ENCODE results near the gene NOP9. TPM values are rescaled to one million over a fixed set of nuclear protein-coding genes. Genes with fewer than 3 reads are reported as not detected.

The NOP9 gene
- total and polyA plus RNA-seq, 9 of the 15 experiments (the other 6 are each of a cell fraction or from before 2014, with no cell fraction given): 1.0 to 27.9 (median 15.1) TPM

DNA sequence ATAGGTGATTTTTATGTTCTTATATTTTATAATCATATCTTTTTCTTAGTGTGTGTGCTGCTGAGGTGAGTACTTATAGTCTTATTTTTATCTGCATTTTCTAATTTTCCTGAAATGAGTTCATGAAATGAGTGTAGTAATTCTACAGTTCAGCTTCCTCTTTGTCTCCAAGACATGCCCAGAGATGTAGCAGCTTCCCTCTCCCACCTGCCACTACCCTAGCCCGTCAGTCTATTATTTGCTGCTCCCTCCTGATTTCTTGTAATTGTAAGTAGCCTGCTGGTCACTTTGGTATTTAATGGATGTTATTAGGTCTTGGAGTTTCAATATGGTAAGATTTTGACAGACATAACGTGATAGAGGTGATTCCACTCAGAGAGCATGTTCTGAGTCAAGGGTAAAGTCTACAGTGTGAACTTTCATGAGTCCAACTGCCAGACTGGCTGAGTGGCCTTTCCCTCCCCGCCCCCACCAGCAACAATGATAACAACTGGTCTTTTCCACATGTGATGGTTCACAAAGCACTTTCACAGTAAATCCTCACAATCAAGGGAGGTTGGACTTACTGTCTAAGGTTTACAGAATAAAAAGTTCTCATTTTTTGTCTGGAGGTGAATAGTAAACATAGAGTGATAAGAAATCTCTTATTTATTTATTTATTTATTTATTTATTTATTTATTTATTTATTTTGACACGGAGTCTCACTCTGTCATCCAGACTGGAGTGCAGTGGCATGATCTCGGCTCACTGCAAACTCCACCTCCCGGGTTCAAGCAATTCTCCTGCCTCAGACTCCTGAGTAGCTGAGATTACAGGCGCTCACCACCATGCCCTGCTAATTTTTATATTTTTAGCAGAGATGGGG, 44.4 kb downstream of the NOP9 start (continued):
- TF ChIP-seq NFATC3 (IDR thresholded peaks at IDR 0.05): no peak
- TF ChIP-seq JUN (IDR thresholded peaks at IDR 0.05; ENCODE audit: borderline replicate concordance, low read depth, low read length): no peak
- no peak for TF ChIP-seq JUN (CRISPR knock-in tag; IDR thresholded peaks at IDR 0.05; ENCODE audit: borderline replicate concordance)
- no peak for TF ChIP-seq THRB (CRISPR knock-in tag; conservative IDR thresholded peaks at IDR 0.05)
- no peak for TF ChIP-seq SNRNP70 (optimal IDR thresholded peaks at IDR 0.05; ENCODE audit: low read depth, low read length)
- peak; percentile 39; the same call in 1 of the 2 replicates for TF ChIP-seq LEF1 (IDR thresholded peaks at IDR 0.05)
- TF ChIP-seq DPF2 (IDR thresholded peaks at IDR 0.05): 0 out of 2 replicates have a peak, but pooled peaks have one; percentile 36
- no peak for TF ChIP-seq NELFE (IDR thresholded peaks at IDR 0.05; ENCODE audit: insufficient read depth, insufficient read length)

DNA sequence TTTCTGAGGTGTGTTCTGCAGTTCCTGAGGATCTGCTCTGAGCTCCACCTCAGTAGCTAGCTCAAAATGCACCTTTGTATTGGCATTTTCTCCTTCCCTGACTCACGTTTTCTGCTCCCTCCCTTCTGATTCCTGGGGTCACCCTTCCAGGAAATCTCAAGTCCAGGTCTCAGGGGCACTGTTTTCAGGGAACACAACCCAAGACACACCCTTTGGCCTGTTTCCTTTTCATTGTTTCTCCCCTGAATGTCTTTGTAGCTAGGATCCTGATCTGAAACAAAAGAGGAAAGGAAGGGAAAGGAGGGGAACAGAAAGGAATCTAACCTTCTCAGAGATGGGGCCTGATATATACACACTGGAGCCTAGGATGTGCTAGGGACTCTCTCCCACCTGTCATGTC, 47.5 kb downstream of the NOP9 start:
- ChIA-PET CTCF (ENCODE audit: low intra/inter-chr PET ratio) (no interaction called here), POLR2A (interaction anchor here (0.6 to 0.8 kb wide), 3 partner anchors 11 to 28 kb away, joined by 3 to 4 read pairs (median 3); no protein-coding TSS in a partner anchor)
- Histone ChIP-seq H3K4me2 (ENCODE audit: insufficient read depth, low read length) (no peak overlapping the region), H3K4me3 (no peak overlapping the region), H3K27me3 (ENCODE audit: control insufficient read depth in 2 of 2, insufficient read depth in 2 of 2, low read length in 2 of 2) (no peaks in the 10 kb centered on the region), H3K4me1 (replicated peaks in 1 of 2; ENCODE audit: control insufficient read depth in 2 of 2, insufficient read depth in 2 of 2, low read length in 2 of 2) (peaks cover 0 to 10% of the 10 kb centered on the region in 2 experiments; a peak in 3 of 5 replicates), H3K9ac (ENCODE audit: insufficient read depth in 1 of 2, low read depth in 2 of 2, low read length in 2 of 2) (no peak overlapping the region), H3K27ac (ENCODE audit: extremely low read depth, low read depth, low read length) (no peak overlapping the region), H3K36me3 (ENCODE audit: control insufficient read depth, insufficient read depth, low read length) (no peaks in the 10 kb centered on the region), H3K9me1 (ENCODE audit: control insufficient read depth, insufficient read depth, low read length) (no peaks in the 10 kb centered on the region), H4K20me1 (replicated peaks; ENCODE audit: control insufficient read depth, insufficient read depth, low read length) (no peaks in the 10 kb centered on the region), H2AFZ (ENCODE audit: low read depth, low read length) (peak overlapping the region; percentile 40; the same call in 1 of the 2 replicates), H3K79me2 (ENCODE audit: control insufficient read depth, insufficient read depth, low read length) (no peaks in the 10 kb centered on the region), H3K9me3 (replicated peaks; ENCODE audit: control insufficient read depth, insufficient read depth, low read depth, low read length) (no peaks in the 10 kb centered on the region)
- DNase-seq (ENCODE audit: extremely low read depth in 1 of 4, low spot score in 3 of 4) (no peak), FAIRE-seq (no peak), ATAC-seq (no peak; the same call in 2 of the 3 replicates)
- intact Hi-C loops (cut with micrococcal nuclease) (no loop called here), in situ Hi-C loops (cut with MboI) (loop anchor here (25.0 kb wide), 1 partner anchor 340 kb away; no protein-coding TSS in a partner anchor)
- WGBS (ENCODE audit: insufficient coverage, low coverage, missing lambda C conversion rate): 17% methylated on average over 1 of the region's 1 CpG
- no TSS peak for BruUV-seq (replicated peaks)
- no peak for TF ChIP-seq MYNN (IDR thresholded peaks at IDR 0.05)
- no peak for TF ChIP-seq MYNN (CRISPR knock-in tag; IDR thresholded peaks at IDR 0.05)
- no peak for TF ChIP-seq ZSCAN32 (CRISPR knock-in tag; IDR thresholded peaks at IDR 0.05)
- TF ChIP-seq KDM1A (IDR thresholded peaks at IDR 0.05): no peak
- TF ChIP-seq CREM (IDR thresholded peaks at IDR 0.05; ENCODE audit: low read depth): no peak
- TF ChIP-seq FOXJ2 (tag; IDR thresholded peaks at IDR 0.05): no peak
- TF ChIP-seq, protein P1, sequence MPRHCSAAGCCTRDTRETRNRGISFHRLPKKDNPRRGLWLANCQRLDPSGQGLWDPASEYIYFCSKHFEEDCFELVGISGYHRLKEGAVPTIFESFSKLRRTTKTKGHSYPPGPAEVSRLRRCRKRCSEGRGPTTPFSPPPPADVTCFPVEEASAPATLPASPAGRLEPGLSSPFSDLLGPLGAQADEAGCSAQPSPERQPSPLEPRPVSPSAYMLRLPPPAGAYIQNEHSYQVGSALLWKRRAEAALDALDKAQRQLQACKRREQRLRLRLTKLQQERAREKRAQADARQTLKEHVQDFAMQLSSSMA (CRISPR knock-in tag; IDR thresholded peaks at IDR 0.05): no peak
- TF ChIP-seq ZNF263 (CRISPR knock-in tag; IDR thresholded peaks at IDR 0.05; ENCODE audit: borderline replicate concordance): no peak
- TF ChIP-seq TCFL5 (CRISPR knock-in tag; conservative IDR thresholded peaks at IDR 0.05): no peak
- no peak for TF ChIP-seq RBM17 (IDR thresholded peaks at IDR 0.05; ENCODE audit: borderline replicate concordance, low read depth, low read length)
- TF ChIP-seq KHSRP (IDR thresholded peaks at IDR 0.05): no peak
- no peak for TF ChIP-seq HDAC8 (tag; IDR thresholded peaks at IDR 0.05)
- TF ChIP-seq RAD21 (CRISPR knock-in tag; conservative IDR thresholded peaks at IDR 0.05 in 1 of 2, IDR thresholded peaks at IDR 0.05 in 1 of 2): no peak
- no peak for TF ChIP-seq GABPB2 (CRISPR knock-in tag; conservative IDR thresholded peaks at IDR 0.05)
